ENCODE measurements around the gene PPFIA1. TPM values are rescaled to one million over a fixed set of nuclear protein-coding genes. Genes with fewer than 3 reads are reported as not detected.

The PPFIA1 gene
- polyA plus RNA-seq, 4 donors = 17.8 to 27.3 (median 23.6) TPM

DNA sequence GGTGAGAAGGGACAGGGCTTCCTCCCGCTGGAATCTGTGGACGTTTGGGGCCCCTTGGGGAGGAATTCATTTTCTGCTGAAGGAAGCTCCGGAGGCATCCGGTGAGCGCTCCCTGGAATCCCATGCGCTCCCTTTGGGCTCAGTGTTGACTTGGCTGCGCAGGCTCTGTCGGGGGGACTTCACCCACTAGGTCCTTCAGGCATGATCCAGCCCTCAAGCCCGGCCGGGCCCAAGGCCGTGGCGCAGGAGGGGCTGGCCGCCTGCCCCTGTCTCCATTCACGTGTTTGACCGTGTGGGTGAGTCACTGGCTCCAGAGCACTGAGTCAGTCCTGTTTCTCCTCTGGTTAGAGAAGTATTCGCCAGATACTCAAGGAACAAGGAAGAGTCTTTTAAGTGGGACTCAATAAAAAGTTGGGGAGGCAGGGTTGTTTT lies 129.2 kb downstream of the PPFIA1 start:
- peak overlapping the region; percentile 75 to 93 (median 86) for H3K27ac ChIP-seq (ENCODE audit: low read depth in 1 of 3, low read length in 2 of 3)
- H3K36me3 ChIP-seq (ENCODE audit: control insufficient read depth in 3 of 3, insufficient read depth in 2 of 3, low read depth in 1 of 3, low read length in 3 of 3) = peaks cover 0 to 23% (median 0%) of the 10 kb centered on the region in 3 donors
- H3K9me3 ChIP-seq (ENCODE audit: control insufficient read depth in 2 of 2, insufficient read depth in 1 of 2, low read depth in 1 of 2, low read length in 1 of 2) = no peaks in the 10 kb centered on the region
- 11 to 14% (median 14%) methylated on average over 15 to 16 of the region's 16 CpGs for WGBS, 3 donors
- H3K4me3 ChIP-seq (ENCODE audit: low read depth in 1 of 3, low read length in 3 of 3) = peak overlapping the region; percentile 78 to 94 (median 91)
- FAIRE-seq (no peak), DNase-seq (peak; percentile 81 to 84)
- H3K4me1 ChIP-seq (ENCODE audit: control insufficient read depth in 3 of 3, insufficient read depth in 2 of 3, low read depth in 1 of 3, low read length in 2 of 3) = peaks cover 0 to 12% (median 12%) of the 10 kb centered on the region in 3 donors
- H3K27me3 ChIP-seq (ENCODE audit: control insufficient read depth in 3 of 3, insufficient read depth in 3 of 3, low read length in 3 of 3) = peaks cover 0 to 3% (median 0%) of the 10 kb centered on the region in 3 donors

DNA sequence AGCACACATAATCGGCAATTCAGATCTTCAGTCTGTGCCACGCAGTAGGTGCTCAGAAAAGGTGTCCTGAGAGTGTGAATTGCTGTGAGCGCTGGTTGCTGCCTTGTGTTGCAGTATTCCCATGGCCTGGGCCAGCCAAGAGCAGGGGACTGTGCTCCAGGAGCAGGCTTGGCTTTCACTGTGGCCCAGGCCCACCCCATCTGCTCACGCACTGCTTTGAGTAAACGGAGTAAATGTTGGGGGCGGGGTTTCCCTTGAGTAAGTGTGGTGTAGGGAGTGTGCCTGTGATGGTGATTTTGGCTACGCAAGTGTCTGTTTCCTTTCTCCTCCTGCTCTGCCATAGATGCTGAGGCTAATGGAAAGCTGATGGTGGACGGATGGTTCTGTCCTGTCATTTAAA lies 130.2 kb downstream of the PPFIA1 start:
- WGBS, 3 donors = 79 to 89% (median 87%) methylated on average over 8 of the region's 8 CpGs
- Histone ChIP-seq H3K4me3 (ENCODE audit: low read depth in 1 of 3, low read length in 3 of 3) (no peak overlapping the region), H3K4me1 (ENCODE audit: control insufficient read depth in 3 of 3, insufficient read depth in 2 of 3, low read depth in 1 of 3, low read length in 2 of 3) (peaks cover 0 to 12% (median 12%) of the 10 kb centered on the region in 3 donors), H3K36me3 (ENCODE audit: control insufficient read depth in 3 of 3, insufficient read depth in 2 of 3, low read depth in 1 of 3, low read length in 3 of 3) (peaks cover 0 to 20% (median 5%) of the 10 kb centered on the region in 3 donors), H3K9me3 (ENCODE audit: control insufficient read depth in 2 of 2, insufficient read depth in 1 of 2, low read depth in 1 of 2, low read length in 1 of 2) (no peaks in the 10 kb centered on the region), H3K27ac (ENCODE audit: low read depth in 1 of 3, low read length in 2 of 3) (no peak overlapping the region), H3K27me3 (ENCODE audit: control insufficient read depth in 3 of 3, insufficient read depth in 3 of 3, low read length in 3 of 3) (peaks cover 0 to 3% (median 0%) of the 10 kb centered on the region in 3 donors)
- DNase-seq = no peak
- no peak for FAIRE-seq

DNA sequence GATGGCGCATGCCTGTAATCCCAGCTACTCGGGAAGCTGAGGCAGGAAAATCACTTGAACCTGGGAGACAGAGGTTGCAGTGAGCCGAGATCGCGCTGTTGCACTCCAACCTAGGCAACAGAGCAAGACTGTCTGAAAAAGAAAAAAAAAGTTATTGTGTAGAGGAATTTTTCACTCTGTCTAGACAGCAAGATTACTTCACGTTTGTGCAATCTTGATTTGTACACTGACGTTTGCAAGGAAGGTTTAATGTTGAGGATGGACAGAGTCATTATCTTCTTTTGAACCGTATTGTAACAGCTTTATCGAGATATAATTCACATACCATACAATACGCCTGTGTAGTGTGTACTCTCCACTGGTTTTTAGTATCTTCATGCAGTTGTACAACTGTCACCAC lies 131.5 kb downstream of the PPFIA1 start:
- Histone ChIP-seq H3K9me3 (ENCODE audit: control insufficient read depth in 2 of 2, insufficient read depth in 1 of 2, low read depth in 1 of 2, low read length in 1 of 2) (no peaks in the 10 kb centered on the region), H3K27me3 (ENCODE audit: control insufficient read depth in 3 of 3, insufficient read depth in 3 of 3, low read length in 3 of 3) (peaks cover 0 to 3% (median 0%) of the 10 kb centered on the region in 3 donors), H3K27ac (ENCODE audit: low read depth in 1 of 3, low read length in 2 of 3) (no peak overlapping the region), H3K4me3 (ENCODE audit: low read depth in 1 of 3, low read length in 3 of 3) (no peak overlapping the region), H3K4me1 (ENCODE audit: control insufficient read depth in 3 of 3, insufficient read depth in 2 of 3, low read depth in 1 of 3, low read length in 2 of 3) (peaks cover 0 to 12% (median 12%) of the 10 kb centered on the region in 3 donors), H3K36me3 (ENCODE audit: control insufficient read depth in 3 of 3, insufficient read depth in 2 of 3, low read depth in 1 of 3, low read length in 3 of 3) (peaks cover 1 to 27% (median 7%) of the 10 kb centered on the region in 3 donors)
- DNase-seq (no peak), FAIRE-seq (no peak)
- WGBS, 3 donors = 84 to 90% (median 86%) methylated on average over 10 of the region's 10 CpGs

DNA sequence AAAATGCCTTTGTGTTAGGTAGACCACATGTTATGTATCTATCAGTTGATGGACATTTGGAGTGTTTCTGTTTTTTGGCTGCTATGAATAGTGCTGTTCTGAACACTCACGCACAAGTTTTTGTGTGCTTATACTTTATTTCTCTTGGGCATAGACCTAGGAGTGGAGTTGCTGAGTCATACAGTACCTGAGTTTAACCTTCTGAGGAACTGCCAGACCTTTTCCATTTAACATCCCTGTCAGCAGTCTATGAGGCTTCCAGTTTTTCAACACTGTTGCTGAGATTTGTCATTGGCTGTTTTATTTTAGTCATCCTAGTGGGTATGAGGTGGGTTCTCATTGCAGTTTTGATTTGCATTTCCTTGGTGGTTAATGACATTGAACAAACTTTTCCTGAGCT lies 132.2 kb downstream of the PPFIA1 start:
- Histone ChIP-seq H3K4me3 (ENCODE audit: low read depth in 1 of 3, low read length in 3 of 3) (no peak overlapping the region), H3K4me1 (ENCODE audit: control insufficient read depth in 3 of 3, insufficient read depth in 2 of 3, low read depth in 1 of 3, low read length in 2 of 3) (peaks cover 0 to 12% (median 8%) of the 10 kb centered on the region in 3 donors), H3K27me3 (ENCODE audit: control insufficient read depth in 3 of 3, insufficient read depth in 3 of 3, low read length in 3 of 3) (peaks cover 0 to 3% (median 0%) of the 10 kb centered on the region in 3 donors), H3K36me3 (ENCODE audit: control insufficient read depth in 3 of 3, insufficient read depth in 2 of 3, low read depth in 1 of 3, low read length in 3 of 3) (peaks cover 4 to 32% (median 11%) of the 10 kb centered on the region in 3 donors), H3K27ac (ENCODE audit: low read depth in 1 of 3, low read length in 2 of 3) (no peak overlapping the region), H3K9me3 (ENCODE audit: control insufficient read depth in 2 of 2, insufficient read depth in 1 of 2, low read depth in 1 of 2, low read length in 1 of 2) (no peaks in the 10 kb centered on the region)
- WGBS, 3 donors = 33 to 82% (median 77%) methylated on average over 1 of the region's 1 CpG
- FAIRE-seq (no peak), DNase-seq (no peak)

DNA sequence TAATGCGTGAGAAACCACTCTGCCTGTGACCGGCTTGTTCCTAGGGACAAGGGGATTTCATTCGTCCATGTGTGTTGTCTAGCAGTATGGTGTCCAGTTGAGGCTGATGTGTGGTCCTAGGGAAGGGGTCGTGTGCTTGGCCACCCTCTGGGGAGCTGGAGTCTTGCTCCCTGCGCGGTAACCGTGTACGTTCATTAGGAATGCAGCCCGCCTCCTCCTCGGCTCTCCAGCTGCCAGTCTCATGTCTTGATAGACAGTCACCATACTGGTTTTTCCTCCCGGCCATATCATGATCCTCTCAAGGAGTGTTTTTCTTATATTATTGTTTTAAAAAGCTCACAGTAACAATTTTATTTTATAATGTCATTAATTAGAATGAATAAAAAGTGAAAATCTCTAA lies 133.8 kb downstream of the PPFIA1 start:
- 90 to 95% (median 94%) methylated on average over 11 of the region's 11 CpGs for WGBS, 3 donors
- Histone ChIP-seq H3K36me3 (ENCODE audit: control insufficient read depth in 3 of 3, insufficient read depth in 2 of 3, low read depth in 1 of 3, low read length in 3 of 3) (peaks cover 11 to 46% (median 17%) of the 10 kb centered on the region in 3 donors), H3K27ac (ENCODE audit: low read depth in 1 of 3, low read length in 2 of 3) (no peak overlapping the region), H3K9me3 (ENCODE audit: control insufficient read depth in 2 of 2, insufficient read depth in 1 of 2, low read depth in 1 of 2, low read length in 1 of 2) (no peaks in the 10 kb centered on the region), H3K4me3 (ENCODE audit: low read depth in 1 of 3, low read length in 3 of 3) (no peak overlapping the region), H3K27me3 (ENCODE audit: control insufficient read depth in 3 of 3, insufficient read depth in 3 of 3, low read length in 3 of 3) (peaks cover 0 to 3% (median 0%) of the 10 kb centered on the region in 3 donors), H3K4me1 (ENCODE audit: control insufficient read depth in 3 of 3, insufficient read depth in 2 of 3, low read depth in 1 of 3, low read length in 2 of 3) (peaks cover 0 to 12% (median 8%) of the 10 kb centered on the region in 3 donors)
- FAIRE-seq (no peak), DNase-seq (no peak)

DNA sequence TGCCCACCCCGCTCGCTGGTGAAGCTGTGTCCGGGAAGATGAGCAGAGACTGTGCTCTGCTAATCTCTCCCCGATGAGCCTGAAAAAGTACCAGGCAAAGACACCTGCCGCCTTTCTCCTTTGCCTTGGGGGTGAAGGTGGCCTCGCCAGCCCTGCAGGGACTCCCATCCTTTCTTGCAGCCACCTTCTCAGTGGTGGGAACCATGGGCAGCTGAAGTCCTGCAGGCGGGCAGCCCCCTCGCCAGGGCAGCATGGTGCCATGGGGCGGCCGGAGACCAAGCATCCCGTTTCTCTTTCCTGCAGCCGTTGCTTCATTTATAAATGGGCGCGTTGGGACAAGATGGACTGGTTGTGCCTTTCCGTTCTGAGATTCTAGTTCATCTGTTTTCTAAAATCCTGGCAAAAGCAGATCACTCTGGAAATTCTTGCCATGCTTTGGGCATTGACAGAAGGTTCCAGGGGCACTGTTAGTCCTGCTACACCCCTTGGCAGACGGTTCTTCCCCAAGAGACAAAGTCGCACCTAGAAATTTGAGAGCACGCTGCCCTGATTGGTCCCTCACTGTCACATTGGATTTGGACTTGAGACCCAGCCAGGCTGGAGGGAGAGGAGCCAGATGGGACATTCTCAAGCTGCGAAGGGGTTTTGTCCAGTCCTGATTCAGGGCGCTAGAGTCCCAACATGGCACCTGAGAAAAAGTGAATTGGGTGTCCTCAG lies 135.3 kb downstream of the PPFIA1 start:
- H3K27ac ChIP-seq (ENCODE audit: low read depth in 1 of 3, low read length in 2 of 3) = no peak overlapping the region
- no peaks in the 10 kb centered on the region for H3K9me3 ChIP-seq (ENCODE audit: control insufficient read depth in 2 of 2, insufficient read depth in 1 of 2, low read depth in 1 of 2, low read length in 1 of 2)
- no peak for FAIRE-seq
- no peak for DNase-seq
- H3K27me3 ChIP-seq (ENCODE audit: control insufficient read depth in 3 of 3, insufficient read depth in 3 of 3, low read length in 3 of 3) = no peaks in the 10 kb centered on the region
- WGBS, 3 donors = 92 to 95% (median 94%) methylated on average over 20 of the region's 20 CpGs
- H3K36me3 ChIP-seq (ENCODE audit: control insufficient read depth in 3 of 3, insufficient read depth in 2 of 3, low read depth in 1 of 3, low read length in 3 of 3) = peaks cover 17 to 52% (median 23%) of the 10 kb centered on the region in 3 donors
- no peak overlapping the region for H3K4me3 ChIP-seq (ENCODE audit: low read depth in 1 of 3, low read length in 3 of 3)
- H3K4me1 ChIP-seq (ENCODE audit: control insufficient read depth in 3 of 3, insufficient read depth in 2 of 3, low read depth in 1 of 3, low read length in 2 of 3) = peaks cover 0 to under 1% (median 0%) of the 10 kb centered on the region in 3 donors

DNA sequence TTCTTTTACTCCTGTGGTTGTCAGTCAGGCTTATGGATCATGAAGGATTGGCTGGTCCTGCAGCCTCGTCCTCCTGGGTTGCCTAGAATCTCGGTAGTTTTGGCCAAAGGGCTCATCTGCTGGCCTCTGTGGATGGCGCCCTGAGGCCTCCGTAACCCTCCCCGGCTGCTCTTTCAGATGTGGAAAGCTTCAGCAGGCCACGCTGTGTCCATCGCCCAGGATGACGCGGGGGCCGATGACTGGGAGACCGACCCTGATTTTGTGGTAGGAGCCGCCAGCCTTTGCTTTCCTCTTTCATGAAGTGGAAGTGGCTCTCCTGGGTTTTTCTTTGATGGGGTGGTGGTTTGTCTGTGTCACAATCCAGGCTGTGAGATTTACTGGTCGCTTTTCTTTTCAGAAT lies 136.6 kb downstream of the PPFIA1 start:
- no peak for DNase-seq
- H3K27me3 ChIP-seq (ENCODE audit: control insufficient read depth in 3 of 3, insufficient read depth in 3 of 3, low read length in 3 of 3) = no peaks in the 10 kb centered on the region
- H3K9me3 ChIP-seq (ENCODE audit: control insufficient read depth in 2 of 2, insufficient read depth in 1 of 2, low read depth in 1 of 2, low read length in 1 of 2) = no peaks in the 10 kb centered on the region
- no peak overlapping the region for H3K27ac ChIP-seq (ENCODE audit: low read depth in 1 of 3, low read length in 2 of 3)
- 89 to 94% (median 92%) methylated on average over 13 of the region's 13 CpGs for WGBS, 3 donors
- no peaks in the 10 kb centered on the region for H3K4me1 ChIP-seq (ENCODE audit: control insufficient read depth in 3 of 3, insufficient read depth in 2 of 3, low read depth in 1 of 3, low read length in 2 of 3)
- no peak for FAIRE-seq
- H3K36me3 ChIP-seq (ENCODE audit: control insufficient read depth in 3 of 3, insufficient read depth in 2 of 3, low read depth in 1 of 3, low read length in 3 of 3) = peaks cover 26 to 64% (median 27%) of the 10 kb centered on the region in 3 donors
- no peak overlapping the region for H3K4me3 ChIP-seq (ENCODE audit: low read depth in 1 of 3, low read length in 3 of 3)

DNA sequence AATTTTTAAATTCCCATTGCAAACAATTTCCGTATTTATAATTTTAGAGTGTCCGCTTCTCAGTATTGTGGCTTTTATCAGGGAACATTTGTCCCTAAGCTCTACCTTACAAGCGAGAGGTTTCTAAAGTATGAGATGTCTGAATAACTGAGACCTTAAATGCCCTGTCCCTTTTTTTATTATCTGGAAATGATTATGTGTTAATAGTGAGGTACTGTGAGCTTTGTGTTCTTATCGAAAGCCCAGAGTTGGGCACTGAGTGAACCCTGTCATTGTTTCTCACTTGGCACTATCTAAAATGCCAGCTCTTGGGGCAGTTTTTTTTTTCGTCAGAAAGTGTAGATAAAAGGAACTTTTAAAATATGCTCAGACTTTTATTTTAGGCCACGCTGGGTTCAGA lies 137.3 kb downstream of the PPFIA1 start:
- peaks cover 27 to 70% (median 29%) of the 10 kb centered on the region in 3 donors for H3K36me3 ChIP-seq (ENCODE audit: control insufficient read depth in 3 of 3, insufficient read depth in 2 of 3, low read depth in 1 of 3, low read length in 3 of 3)
- DNase-seq (no peak), FAIRE-seq (no peak)
- H3K4me3 ChIP-seq (ENCODE audit: low read depth in 1 of 3, low read length in 3 of 3) = no peak overlapping the region
- no peaks in the 10 kb centered on the region for H3K9me3 ChIP-seq (ENCODE audit: control insufficient read depth in 2 of 2, insufficient read depth in 1 of 2, low read depth in 1 of 2, low read length in 1 of 2)
- no peaks in the 10 kb centered on the region for H3K4me1 ChIP-seq (ENCODE audit: control insufficient read depth in 3 of 3, insufficient read depth in 2 of 3, low read depth in 1 of 3, low read length in 2 of 3)
- 91 to 94% (median 93%) methylated on average over 6 of the region's 6 CpGs for WGBS, 3 donors
- H3K27ac ChIP-seq (ENCODE audit: low read depth in 1 of 3, low read length in 2 of 3) = no peak overlapping the region
- no peaks in the 10 kb centered on the region for H3K27me3 ChIP-seq (ENCODE audit: control insufficient read depth in 3 of 3, insufficient read depth in 3 of 3, low read length in 3 of 3)
